Activated CD4-positive, CD25-positive, alpha-beta regulatory T cell treated with anti-CD3 and anti-CD28 coated beads, Interleukin-2, amount 50 U/mL, for 16 hours (primary cell): ENCODE data around the gene GRK3.

ENCODE experiments used
- DNase-seq: peaks from one replicate; pipeline ENCODE4 v3.0.0-alpha.2; 2020; ENCODE audit warnings: low read depth, low spot score

Gene GRK3

GRCh38 chr22:25663654-25664053 is 99.2 kb downstream of the GRK3 start:
- DNase-seq: no peak

DNA sequence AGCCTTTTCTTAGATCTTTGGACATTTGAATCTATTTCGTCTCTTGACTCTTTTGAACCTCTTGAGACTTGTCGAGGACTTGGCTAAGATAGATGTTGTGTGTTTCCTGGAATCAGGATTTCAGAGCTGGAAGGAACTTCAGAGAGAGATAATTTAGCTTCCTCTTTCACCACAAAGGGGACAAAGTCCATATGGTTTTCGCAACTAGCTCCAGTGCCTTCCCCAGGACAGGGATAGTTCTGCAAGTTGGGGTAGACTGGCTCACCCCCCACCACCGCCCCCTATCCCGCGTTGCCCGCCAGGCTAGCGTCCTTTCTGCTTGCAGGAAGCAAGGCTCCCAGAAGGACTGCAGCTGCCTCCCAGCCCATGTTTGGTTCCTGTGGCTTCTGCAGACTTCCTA is 101.8 kb downstream of the GRK3 start:
- DNase-seq: no peak

DNA sequence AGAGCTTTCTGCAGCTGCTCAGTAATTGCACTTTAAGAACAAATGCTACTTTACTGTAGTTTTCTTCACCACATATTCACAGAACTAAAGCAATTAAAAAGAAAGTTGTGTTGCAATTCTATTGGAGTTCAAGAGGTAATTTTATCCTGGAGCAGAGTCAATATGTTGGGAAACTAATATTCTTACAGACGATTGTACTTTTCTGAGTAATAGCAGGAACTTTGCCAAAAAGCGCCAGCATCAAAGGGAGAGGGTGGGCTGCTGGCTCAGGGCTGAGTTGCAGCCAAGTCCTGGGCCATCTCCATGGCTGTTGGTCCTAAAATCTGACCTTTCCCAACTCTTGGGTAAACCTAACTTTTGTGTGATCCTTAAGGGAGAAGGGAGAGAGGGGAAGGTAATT is 104.0 kb downstream of the GRK3 start:
- DNase-seq: no peak

DNA sequence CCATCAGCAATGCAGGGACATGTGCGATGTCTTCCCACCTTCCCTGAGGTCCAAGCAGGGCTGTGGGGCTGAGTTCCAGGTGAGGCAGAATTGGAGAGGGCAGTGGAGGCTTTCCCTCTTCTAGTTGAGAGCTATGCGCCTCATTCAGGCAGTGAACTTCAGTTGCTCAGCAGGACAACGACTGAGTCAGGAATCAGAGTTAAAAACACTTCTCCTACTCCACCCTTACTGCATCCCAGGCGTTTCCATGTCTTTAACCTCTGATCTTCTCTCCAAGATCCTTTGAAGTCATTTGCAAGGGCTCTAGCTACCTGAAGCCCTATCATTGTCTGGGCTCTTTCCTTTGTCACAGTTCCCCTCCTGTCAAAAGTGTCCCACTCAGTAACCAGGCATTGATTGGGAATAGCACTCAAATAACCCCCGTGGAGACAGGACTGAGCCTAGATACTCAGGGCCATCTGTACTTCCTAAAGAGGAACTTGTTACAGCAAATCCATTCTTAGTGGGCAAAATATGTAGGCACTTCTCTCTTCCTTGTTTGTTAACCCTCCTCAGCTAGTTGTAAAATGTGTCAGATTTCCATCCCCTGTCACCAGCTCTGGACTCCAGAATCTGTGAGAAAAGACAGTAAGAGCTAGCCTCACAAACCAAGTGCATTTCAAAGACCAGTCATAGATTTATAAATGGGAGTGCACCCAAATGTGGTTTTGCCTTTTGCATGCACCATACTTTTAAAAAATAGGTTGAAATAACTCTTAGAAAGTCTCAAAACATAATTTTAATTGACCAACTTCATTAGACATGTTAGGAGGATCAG is 105.0 kb downstream of the GRK3 start:
- no peak for DNase-seq

DNA sequence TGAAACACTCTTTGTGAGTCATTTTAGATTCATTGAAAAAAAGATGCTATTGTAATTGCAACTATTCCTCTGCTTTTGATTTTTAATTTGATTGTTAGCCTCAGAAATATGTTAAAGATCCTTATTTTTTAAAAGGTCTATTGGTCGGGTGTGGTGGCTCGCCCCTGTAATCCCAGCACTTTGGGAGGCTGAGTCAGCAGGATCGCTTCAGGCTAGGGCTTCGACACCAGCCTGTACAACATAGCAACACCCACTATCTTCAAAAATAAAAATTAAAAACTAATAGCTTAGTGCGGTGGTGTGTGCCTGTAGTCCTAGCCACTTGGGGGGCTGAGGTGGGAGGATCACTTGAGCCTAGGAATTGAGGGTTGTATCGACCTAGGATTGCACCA is 105.6 kb downstream of the GRK3 start:
- no peak for DNase-seq

DNA sequence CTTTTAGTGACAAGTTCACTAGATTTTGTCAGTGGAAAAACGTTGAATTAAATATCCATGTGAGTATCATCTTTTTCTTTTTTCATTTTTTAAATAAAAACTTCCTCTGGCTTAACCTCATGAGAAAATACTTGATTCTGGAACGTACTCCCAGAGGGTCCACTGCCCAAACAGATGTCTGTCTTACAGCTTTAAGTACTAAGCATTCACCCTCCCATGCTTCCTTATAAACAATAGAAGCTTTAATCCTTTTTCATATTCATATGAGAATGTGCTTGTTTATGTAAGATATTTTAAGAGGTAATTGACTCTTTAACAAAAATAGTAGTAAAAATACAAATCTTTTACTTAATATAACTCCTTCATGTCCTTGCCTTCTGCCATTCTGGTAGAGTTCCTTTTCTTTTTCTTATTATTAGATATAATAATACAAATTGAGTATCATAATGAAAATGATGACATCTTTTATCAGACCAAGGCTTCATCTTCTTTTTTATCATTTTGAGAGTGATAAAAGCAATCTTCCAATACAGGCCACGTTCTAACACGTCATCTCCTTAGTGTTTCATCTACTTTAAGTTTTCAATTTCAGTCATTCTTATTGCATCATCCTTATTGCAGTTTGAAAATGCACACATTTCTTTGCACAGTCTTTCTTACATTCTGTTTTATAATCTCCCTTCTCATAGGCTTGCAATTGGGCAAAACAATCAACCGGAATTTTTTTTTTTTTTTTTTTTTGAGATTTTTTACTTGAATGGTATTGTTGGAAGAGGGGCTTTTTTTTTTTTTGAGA is 108.0 kb downstream of the GRK3 start:
- no peak for DNase-seq

- DNase-seq: no peak
Observed at GRCh38 chr22:25673713-25674112, 109.2 kb downstream of the GRK3 start.

DNA sequence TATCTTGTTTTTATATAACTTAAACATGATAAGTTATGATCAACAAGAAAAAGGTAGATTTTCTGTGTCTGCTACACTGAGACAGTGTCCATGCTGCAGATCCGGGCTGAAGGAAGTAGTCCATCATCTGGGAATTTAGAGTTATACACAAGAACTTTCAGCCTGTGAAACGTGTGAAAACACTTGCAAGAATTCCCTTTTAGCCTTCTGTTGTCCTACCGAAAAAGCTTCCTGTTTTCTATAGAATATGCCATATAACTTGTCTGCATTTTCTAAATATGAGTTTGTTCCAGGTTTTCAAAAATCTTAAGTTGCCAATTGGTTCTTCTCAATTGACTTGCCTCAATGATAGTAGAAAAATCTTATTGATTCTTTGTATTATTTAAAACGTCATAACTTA is 113.2 kb downstream of the GRK3 start:
- no peak for DNase-seq

GRCh38 chr22:25680051-25680450 is 115.6 kb downstream of the GRK3 start:
- no peak for DNase-seq

GRCh38 chr22:25680956-25681355 is 116.5 kb downstream of the GRK3 start:
- DNase-seq: no peak

DNA sequence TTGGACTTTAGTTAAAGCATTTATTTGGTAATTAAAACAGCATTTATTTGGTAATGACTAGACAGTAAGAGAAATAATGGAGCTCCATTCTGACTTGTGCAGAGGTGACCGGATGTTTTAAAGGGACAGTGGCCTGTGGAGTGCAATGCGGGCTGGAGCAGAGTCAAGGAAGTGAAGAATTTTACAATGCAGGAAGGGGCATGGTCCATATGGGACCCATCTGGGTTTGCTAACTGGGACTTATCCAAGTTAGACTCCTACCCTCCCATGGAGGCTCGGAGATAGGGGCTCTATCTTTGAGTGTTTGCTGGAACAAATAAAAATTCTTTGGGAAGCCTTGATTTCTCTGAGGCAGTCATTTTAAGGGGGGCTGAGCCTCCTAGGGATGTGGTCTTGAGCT is 117.6 kb downstream of the GRK3 start:
- no peak for DNase-seq

- DNase-seq: no peak
Observed at GRCh38 chr22:25688627-25689026, 124.2 kb downstream of the GRK3 start.

DNA sequence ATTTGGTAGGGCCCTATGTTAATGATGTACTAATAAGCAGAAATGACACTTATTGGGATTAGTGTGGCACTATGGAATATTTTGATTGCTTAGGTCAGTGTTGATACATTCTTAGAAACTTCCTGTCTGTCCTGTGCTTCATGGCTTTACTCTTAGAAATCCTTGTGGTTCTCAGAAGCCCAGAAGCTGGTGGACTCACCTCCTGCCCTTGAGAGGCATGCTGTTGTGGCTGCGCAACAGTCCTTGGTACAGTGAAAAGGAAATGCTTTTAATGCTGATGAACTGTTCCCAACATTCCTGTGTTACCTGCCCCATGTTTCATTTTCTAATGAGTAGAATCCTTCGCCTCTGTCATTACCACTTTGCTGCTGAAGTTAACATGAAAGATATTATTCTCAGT is 125.2 kb downstream of the GRK3 start:
- DNase-seq: no peak

DNA sequence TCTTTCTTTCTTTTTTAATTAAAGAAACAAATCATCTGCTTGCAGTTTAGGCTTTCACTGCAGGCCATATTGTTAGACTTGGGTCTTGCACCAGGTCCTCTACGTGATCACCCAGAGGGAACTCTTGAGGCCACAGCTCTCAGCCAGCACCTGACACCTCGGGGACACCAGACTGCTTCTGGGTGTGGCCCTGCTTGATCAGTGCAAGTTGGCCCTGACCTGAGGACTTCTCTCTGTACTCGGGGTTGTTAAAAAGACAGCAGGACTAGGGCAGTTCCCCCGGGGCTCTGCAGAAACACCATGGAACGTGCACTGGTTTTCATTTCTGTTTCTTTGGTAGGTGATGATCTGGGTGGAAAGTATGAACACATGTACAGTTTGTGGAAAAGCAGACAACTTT is 126.3 kb downstream of the GRK3 start:
- no peak for DNase-seq

- DNase-seq: no peak
Observed at GRCh38 chr22:25692397-25693267, 128.2 kb downstream of the GRK3 start.

- no peak for DNase-seq
Observed at GRCh38 chr22:25693268-25693565, 128.7 kb downstream of the GRK3 start.

GRCh38 chr22:25694196-25694907 is 129.9 kb downstream of the GRK3 start:
- no peak for DNase-seq

DNA sequence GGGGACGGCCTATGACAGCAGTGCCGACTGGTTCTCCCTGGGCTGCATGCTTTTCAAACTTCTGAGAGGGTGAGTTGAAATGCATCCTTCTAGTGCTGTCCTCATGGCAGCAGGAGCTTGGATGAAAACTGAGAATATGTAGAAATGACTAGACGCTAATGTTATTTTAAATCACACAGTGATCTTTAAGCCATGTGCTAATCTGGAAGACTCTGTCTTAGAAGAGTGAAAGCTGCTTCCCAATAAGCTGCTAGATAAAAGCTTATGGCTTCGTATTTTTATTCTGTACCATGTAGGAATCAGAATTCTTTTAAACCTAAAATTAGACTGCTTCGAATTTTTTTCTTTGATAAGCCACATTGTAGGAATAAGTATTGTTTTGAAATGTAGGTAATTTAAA is 130.7 kb downstream of the GRK3 start:
- no peak for DNase-seq

GRCh38 chr22:25696763-25697162 is 132.3 kb downstream of the GRK3 start:
- DNase-seq: no peak

- no peak for DNase-seq
Observed at GRCh38 chr22:25697181-25697664, 132.7 kb downstream of the GRK3 start.

DNA sequence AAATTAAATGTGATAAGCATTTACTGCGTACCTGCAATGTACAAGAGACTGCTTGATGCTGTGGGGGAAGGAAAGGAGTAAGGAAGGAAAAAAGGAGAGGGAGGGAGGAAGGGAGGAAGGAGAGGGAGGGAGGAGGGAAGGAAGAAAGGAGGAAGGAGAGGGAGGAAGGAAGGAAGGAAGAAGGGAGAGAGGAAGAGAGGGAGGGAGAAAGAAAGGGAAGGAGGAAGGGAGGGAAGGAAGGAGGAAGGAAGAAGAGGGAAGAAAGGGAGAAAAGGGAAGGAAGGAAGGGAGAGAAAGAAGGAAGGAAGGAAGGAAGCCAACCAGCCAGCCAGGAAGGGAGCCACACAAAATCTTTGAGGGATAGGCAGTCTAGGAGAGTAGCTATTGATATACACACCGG is 133.5 kb downstream of the GRK3 start:
- no peak for DNase-seq

DNA sequence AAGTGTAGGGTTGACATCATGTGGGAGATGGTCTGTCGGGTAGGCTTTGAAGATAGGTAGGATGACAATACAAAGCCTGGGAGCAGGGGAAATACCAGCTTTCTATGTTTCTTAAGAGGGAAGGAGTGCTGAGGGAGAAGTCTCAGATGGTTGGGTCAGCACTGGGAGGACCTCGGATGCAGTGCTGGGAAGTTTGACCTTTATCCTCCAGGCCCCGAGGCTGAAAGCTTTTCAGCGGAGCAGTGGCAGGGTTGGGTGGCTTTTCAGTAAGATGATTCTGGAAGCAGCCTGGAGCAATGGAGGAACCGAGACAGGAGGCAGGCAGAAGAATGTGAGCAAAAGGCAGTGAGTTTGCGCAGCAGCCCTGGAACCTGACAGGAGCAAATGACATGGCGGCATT is 134.0 kb downstream of the GRK3 start:
- DNase-seq: no peak
